Measurements from ENCODE around the gene ACTL10.

ACTL10 gene

GRCh38 chr20:33649201-33649681, 17.5 kb upstream of the ACTL10 start:
- no peak for DNase-seq (ENCODE audit: low read depth)

- DNase-seq (ENCODE audit: low read depth), result no peak
Measured at GRCh38 chr20:33650111-33650752, 16.5 kb upstream of the ACTL10 start.

- DNase-seq (ENCODE audit: low read depth), result no peak
Measured at GRCh38 chr20:33650753-33651561, 15.8 kb upstream of the ACTL10 start.

GRCh38 chr20:33651562-33652048, 15.1 kb upstream of the ACTL10 start:
- DNase-seq (ENCODE audit: low read depth), result no peak

GRCh38 chr20:33653218-33653899, 13.4 kb upstream of the ACTL10 start:
- no peak for DNase-seq (ENCODE audit: low read depth)

- DNase-seq (ENCODE audit: low read depth), result no peak
Measured at GRCh38 chr20:33653900-33654596, 12.7 kb upstream of the ACTL10 start.

- DNase-seq (ENCODE audit: low read depth), result no peak
Measured at GRCh38 chr20:33654680-33655161, 12.0 kb upstream of the ACTL10 start.

- no peak for DNase-seq (ENCODE audit: low read depth)
Measured at GRCh38 chr20:33655164-33655563, 11.6 kb upstream of the ACTL10 start.

GRCh38 chr20:33656010-33656782, 10.5 kb upstream of the ACTL10 start:
- DNase-seq (ENCODE audit: low read depth), result no peak

- no peak for DNase-seq (ENCODE audit: low read depth)
Measured at GRCh38 chr20:33656783-33657703, 9.7 kb upstream of the ACTL10 start.

- no peak for DNase-seq (ENCODE audit: low read depth)
Measured at GRCh38 chr20:33657704-33658095, 9.0 kb upstream of the ACTL10 start.

GRCh38 chr20:33658510-33658909, 8.2 kb upstream of the ACTL10 start:
- DNase-seq (ENCODE audit: low read depth), result no peak

GRCh38 chr20:33658929-33659328, 7.8 kb upstream of the ACTL10 start:
- DNase-seq (ENCODE audit: low read depth), result no peak

- no peak for DNase-seq (ENCODE audit: low read depth)
Measured at GRCh38 chr20:33659341-33660034, 7.3 kb upstream of the ACTL10 start.

GRCh38 chr20:33660035-33660684, 6.6 kb upstream of the ACTL10 start:
- DNase-seq (ENCODE audit: low read depth), result no peak

- DNase-seq (ENCODE audit: low read depth), result no peak
Measured at GRCh38 chr20:33660685-33661058, 6.1 kb upstream of the ACTL10 start.

- DNase-seq (ENCODE audit: low read depth), result no peak
Measured at GRCh38 chr20:33662172-33662571, 4.6 kb upstream of the ACTL10 start, which contains the start of gene C20orf144. Gene C20orf144, plus strand, starts transcription at chr20:33662327. Its CDS starts 19 bp downstream, at chr20:33662346.

GRCh38 chr20:33663161-33664084, 3.3 kb upstream of the ACTL10 start:
- DNase-seq (ENCODE audit: low read depth), result no peak

Measured in non-pigmented ciliary epithelial cell (primary cell).